H9 (cell line): ENCODE data around the gene PSG6. TPM values are rescaled to one million over a fixed set of nuclear protein-coding genes. Genes with fewer than 3 reads are reported as not detected.
"Not testable (repeated sequence)": the region's sequence is repeated elsewhere in the genome, so short reads cannot be mapped to it uniquely, and the experiment has no call there.

Experiments used
- DNase-seq: peaks from one replicate; pipeline ENCODE4 v3.0.0-alpha.2; 2017
- H2AFZ ChIP-seq: one replicate; pipeline ENCODE4 v1.6.1; 2013; ENCODE audit warnings: mild to moderate bottlenecking, low read length, control low read depth, moderate library complexity
- H2AK5ac ChIP-seq: 2 replicates; pipeline ENCODE4 v1.6.1; 2013; ENCODE audit warnings: low read length, control low read depth, mixed read lengths; ENCODE audit not compliant: insufficient read length
- H2BK120ac ChIP-seq: one replicate; pipeline ENCODE4 v1.6.1; 2013; ENCODE audit warnings: low read depth, mild to moderate bottlenecking, low read length, control low read depth, inconsistent platforms; ENCODE audit not compliant: poor library complexity, severe bottlenecking
- H2BK12ac ChIP-seq: 2 replicates; pipeline ENCODE4 v1.6.1; 2013; ENCODE audit warnings: low read length, control low read depth, mixed read lengths, low read depth; ENCODE audit not compliant: insufficient read length
- H2BK15ac ChIP-seq: 2 replicates; pipeline ENCODE4 v1.6.1; 2013; ENCODE audit warnings: low read depth, low read length, control low read depth
- H2BK20ac ChIP-seq: one replicate; pipeline ENCODE4 v1.6.1; 2013; ENCODE audit warnings: low read depth, mild to moderate bottlenecking, low read length, control low read depth, inconsistent platforms; ENCODE audit not compliant: poor library complexity, severe bottlenecking
- H2BK5ac ChIP-seq: 2 replicates; pipeline ENCODE4 v1.6.1; 2013; ENCODE audit warnings: low read length, control low read depth, mixed read lengths; ENCODE audit not compliant: insufficient read length
- H3K14ac ChIP-seq: 2 replicates; pipeline ENCODE4 v1.6.1; 2013; ENCODE audit warnings: low read length, control low read depth; ENCODE audit not compliant: insufficient read depth
- H3K18ac ChIP-seq: 2 replicates; pipeline ENCODE4 v1.6.1; 2013; ENCODE audit warnings: low read depth, mild to moderate bottlenecking, mixed read lengths, low read length, control low read depth; ENCODE audit not compliant: insufficient read length
- H3K23ac ChIP-seq: 2 replicates; pipeline ENCODE4 v1.6.1; 2013; ENCODE audit warnings: low read length, control low read depth, mixed read lengths, low read depth; ENCODE audit not compliant: insufficient read length
- H3K23me2 ChIP-seq: 2 replicates; pipeline ENCODE4 v1.6.1; 2013; ENCODE audit warnings: low read depth, mild to moderate bottlenecking, mixed read lengths, low read length, control low read depth; ENCODE audit not compliant: insufficient read length, poor library complexity, severe bottlenecking
- H3K27ac ChIP-seq: 2 replicates; pipeline ENCODE4 v1.5.1; 2013; ENCODE audit warnings: low read length, control low read depth, mixed read lengths, low read depth; ENCODE audit not compliant: insufficient read length
- H3K27me3 ChIP-seq: 2 replicates; pipeline ENCODE4 v1.6.1; 2013; ENCODE audit warnings: low read length, control low read depth, inconsistent platforms; ENCODE audit not compliant: insufficient read depth
- H3K4ac ChIP-seq: 2 replicates; pipeline ENCODE4 v1.6.1; 2013; ENCODE audit warnings: low read depth, mild to moderate bottlenecking, control low read depth, inconsistent platforms, low read length, moderate library complexity
- H3K4me1 ChIP-seq: 2 replicates; pipeline ENCODE4 v1.6.1; 2013; ENCODE audit warnings: low read length, control low read depth, inconsistent platforms; ENCODE audit not compliant: insufficient read depth
- H3K4me2 ChIP-seq: 2 replicates; pipeline ENCODE4 v1.6.1; 2013; ENCODE audit warnings: low read length, control low read depth, mixed read lengths; ENCODE audit not compliant: insufficient read length, insufficient read depth
- H3K56ac ChIP-seq: 2 replicates; pipeline ENCODE4 v1.6.1; 2013; ENCODE audit warnings: low read depth, mild to moderate bottlenecking, mixed read lengths, low read length, control low read depth; ENCODE audit not compliant: insufficient read length
- H3K79me1 ChIP-seq: 2 replicates; pipeline ENCODE4 v1.6.1; 2013; ENCODE audit warnings: low read depth, mild to moderate bottlenecking, moderate library complexity, low read length, control low read depth, inconsistent platforms; ENCODE audit not compliant: insufficient read depth, poor library complexity, severe bottlenecking
- H3K79me2 ChIP-seq: 2 replicates; pipeline ENCODE4 v1.6.1; 2013; ENCODE audit warnings: low read length, control low read depth, inconsistent platforms; ENCODE audit not compliant: insufficient read depth
- H3K9ac ChIP-seq: 2 replicates; pipeline ENCODE4 v1.6.1; 2013; ENCODE audit warnings: low read length, control low read depth, mixed read lengths; ENCODE audit not compliant: insufficient read length; ENCODE audit errors: extremely low read depth
- H3K9me3 ChIP-seq: one replicate; pipeline ENCODE4 v1.6.1; 2013; ENCODE audit warnings: low read depth, low read length, inconsistent platforms; ENCODE audit not compliant: control insufficient read depth
- H3T11ph ChIP-seq: one replicate; pipeline ENCODE4 v1.6.1; 2013; ENCODE audit warnings: mild to moderate bottlenecking, low read length, control low read depth, inconsistent platforms
- H4K20me1 ChIP-seq: one replicate; pipeline ENCODE4 v1.6.1; 2013; ENCODE audit not compliant: control insufficient read depth, insufficient read length, insufficient read depth
- H4K5ac ChIP-seq: 2 replicates; pipeline ENCODE4 v1.6.1; 2013; ENCODE audit warnings: low read depth, mild to moderate bottlenecking, mixed read lengths, low read length, control low read depth; ENCODE audit not compliant: insufficient read length
- H4K8ac ChIP-seq: replicated peaks from 2 replicates; pipeline ENCODE4 v1.6.1; 2013; ENCODE audit warnings: low read length, control low read depth, mixed read lengths, low read depth; ENCODE audit not compliant: insufficient read length
- H4K91ac ChIP-seq: 2 replicates; pipeline ENCODE4 v1.6.1; 2013; ENCODE audit warnings: low read depth, mild to moderate bottlenecking, moderate library complexity, mixed read lengths, low read length, control low read depth; ENCODE audit not compliant: insufficient read length
- H3K27ac Mint-ChIP-seq, 3 experiments: 2 replicates in 2 of 3; 3 replicates in 1 of 3; pipeline ENCODE4 v1.8.0; 2020 to 2021; ENCODE audit warnings: mixed read lengths in 3 of 3, mild to moderate bottlenecking in 1 of 3, moderate library complexity in 1 of 3
- H3K27me3 Mint-ChIP-seq: 2 replicates; pipeline ENCODE4 v1.8.0; 2021; ENCODE audit warnings: low read depth, mild to moderate bottlenecking, moderate library complexity, mixed read lengths
- H3K36me3 Mint-ChIP-seq, 3 experiments: 2 replicates in 2 of 3; 3 replicates in 1 of 3; pipeline ENCODE4 v1.8.0; 2020 to 2021; ENCODE audit warnings: low read depth in 3 of 3, mixed read lengths in 3 of 3; ENCODE audit not compliant: insufficient read depth in 1 of 3
- H3K4me1 Mint-ChIP-seq, 2 experiments: 2 replicates each; pipeline ENCODE4 v1.8.0; 2020; ENCODE audit warnings: mixed read lengths in 2 of 2
- H3K4me3 Mint-ChIP-seq, 2 experiments: 2 replicates in 1 of 2; 3 replicates in 1 of 2; pipeline ENCODE4 v1.8.0; 2020 to 2021; ENCODE audit warnings: mild to moderate bottlenecking in 2 of 2, mixed read lengths in 2 of 2, moderate library complexity in 1 of 2
- H3K9me3 Mint-ChIP-seq, 2 experiments: 2 replicates in 1 of 2; 3 replicates in 1 of 2; pipeline ENCODE4 v1.8.0; 2020; ENCODE audit warnings: mild to moderate bottlenecking in 2 of 2, mixed read lengths in 2 of 2, moderate library complexity in 1 of 2
- CTCF ChIP-seq: fragments of 200-600 bp; sonication (generic); conservative IDR thresholded peaks from 3 replicates; pipeline ENCODE4 v1.8.0; 2021; ENCODE audit warnings: antibody characterized with exemption, mild to moderate bottlenecking
- WGBS: extraction: QIAGEN DNeasy Blood & Tissue Kit; methylation state at CpG from one replicate; pipeline ENCODE4 v1.1.7; 2013; ENCODE audit warnings: missing lambda C conversion rate, low lambda C conversion rate, mixed read lengths; ENCODE audit not compliant: insufficient read length; ENCODE audit errors: extremely low coverage; 5-methylcytosine and 5-hydroxymethylcytosine counted together
- total RNA-seq: library from RNA; stranded (reverse); gene quantifications from 2 replicates; pipeline ENCODE4 v1.2.1, GENCODE V29; 2021

PSG6 gene
- total RNA-seq, 1 experiment from 2014 or later: not detected

- H3K4me3 Mint-ChIP-seq, H4K20me1 ChIP-seq, H4K8ac ChIP-seq, H3K79me1 ChIP-seq, H3K79me2 ChIP-seq, H3K4me2 ChIP-seq, H3K14ac ChIP-seq, H2AK5ac ChIP-seq, H4K91ac ChIP-seq, H3K23ac ChIP-seq, H3K9ac ChIP-seq, H2BK20ac ChIP-seq, H2BK12ac ChIP-seq, DNase-seq, H3K4me1 ChIP-seq, H3K27ac Mint-ChIP-seq, H2BK15ac ChIP-seq, H3K27me3 ChIP-seq, H3K56ac ChIP-seq, H2AFZ ChIP-seq, H3K4ac ChIP-seq, H4K5ac ChIP-seq, H3K18ac ChIP-seq, H3K23me2 ChIP-seq, H3T11ph ChIP-seq, H3K4me1 Mint-ChIP-seq, H3K27ac ChIP-seq, H2BK120ac ChIP-seq, H2BK5ac ChIP-seq: not testable (repeated sequence)
- peaks cover 10 to 55% (median 12%) of the 10 kb centered on the region in 3 experiments; a peak in 6 of 7 replicates for H3K36me3 Mint-ChIP-seq
- peak; percentile 22; the same call in 1 of the 3 replicates for TF ChIP-seq CTCF
- no CpG with 5 or more reads among the region's 8 CpGs for WGBS
- peaks cover 50% of the 10 kb centered on the region for H3K9me3 ChIP-seq
- peaks cover 96 to 97% of the 10 kb centered on the region in 2 experiments for H3K9me3 Mint-ChIP-seq
- peaks cover 12% of the 10 kb centered on the region for H3K27me3 Mint-ChIP-seq
Observed at GRCh38 chr19:42881279-42881678, 36.4 kb downstream of the PSG6 start.

GRCh38 chr19:42880621-42881020 is 37.1 kb downstream of the PSG6 start:
- no CpG with 5 or more reads among the region's 9 CpGs for WGBS
- not testable (repeated sequence) for H2AK5ac ChIP-seq, H2AFZ ChIP-seq, H3K4ac ChIP-seq, H3K79me2 ChIP-seq, H4K5ac ChIP-seq, H3T11ph ChIP-seq, H3K4me3 Mint-ChIP-seq, H4K20me1 ChIP-seq, H2BK15ac ChIP-seq, H3K4me2 ChIP-seq, H2BK12ac ChIP-seq, H3K56ac ChIP-seq, H3K23ac ChIP-seq, H3K23me2 ChIP-seq, DNase-seq, H2BK5ac ChIP-seq, H3K27ac ChIP-seq, H3K27ac Mint-ChIP-seq, H3K14ac ChIP-seq, H3K4me1 ChIP-seq, H3K27me3 ChIP-seq, H4K8ac ChIP-seq, H2BK20ac ChIP-seq, H3K4me1 Mint-ChIP-seq, H3K18ac ChIP-seq, H2BK120ac ChIP-seq, H4K91ac ChIP-seq, H3K9ac ChIP-seq, H3K79me1 ChIP-seq
- peaks cover 57% of the 10 kb centered on the region for H3K9me3 ChIP-seq
- Mint-ChIP-seq H3K9me3 (peaks cover 96% of the 10 kb centered on the region in 2 experiments), H3K36me3 (peaks cover 12 to 52% (median 13%) of the 10 kb centered on the region in 3 experiments; a peak in 6 of 7 replicates), H3K27me3 (peaks cover 12% of the 10 kb centered on the region)
